ENCODE data around the gene ITGA3. TPM values are rescaled to one million over a fixed set of nuclear protein-coding genes. Genes with fewer than 3 reads are reported as not detected.

Gene ITGA3
- total RNA-seq, 5 donors from 2014 or later (not counting 1 experiment from before 2014, with no cell fraction given): 8.5 to 20.0 (median 14.8) TPM

DNA sequence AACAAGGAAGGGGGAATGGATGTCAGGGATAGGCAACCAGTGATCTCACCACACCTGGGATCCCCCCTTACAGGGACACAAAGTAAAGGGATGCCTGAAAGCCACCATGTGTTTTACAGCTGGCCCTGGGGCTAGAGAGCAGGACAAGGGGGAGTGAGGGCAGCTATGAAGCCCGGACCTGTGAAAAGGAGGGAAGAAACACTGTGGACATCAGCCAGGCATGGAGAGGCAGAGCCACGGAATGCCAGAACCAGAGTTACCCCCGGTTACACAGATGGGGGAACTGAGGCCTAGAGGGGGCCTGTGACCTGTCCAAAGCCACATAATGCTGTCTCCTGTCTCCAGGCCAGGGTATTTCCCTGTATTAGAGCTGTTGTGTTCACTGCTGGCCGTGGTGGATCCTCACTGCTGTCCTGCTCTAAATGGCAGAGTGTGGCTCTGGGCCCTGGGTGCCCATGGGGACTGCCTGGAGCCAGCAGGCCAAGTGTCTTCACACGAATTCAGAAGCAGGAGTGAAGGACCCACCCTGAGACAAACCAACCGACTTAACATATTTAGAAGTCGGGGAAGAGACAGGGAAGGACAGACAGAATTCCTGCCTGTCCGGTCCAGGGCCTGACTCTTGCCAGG is 29.7 kb upstream of the ITGA3 start:
- ChIA-PET CTCF (interaction anchor here in 1 of 2 donors (0.7 to 1.0 kb wide), 2 partner anchors 68 to 353 kb away, joined by 3 to 6 read pairs; no protein-coding TSS in a partner anchor), POLR2A (no interaction called here)
- no peaks in the 10 kb centered on the region for H3K36me3 ChIP-seq (ENCODE audit: control insufficient read depth in 2 of 2, extremely low read depth in 1 of 2, insufficient read depth in 1 of 2, low read length in 1 of 2)
- WGBS (ENCODE audit: insufficient coverage): 69% methylated on average over 8 of the region's 8 CpGs
- Mint-ChIP-seq H3K4me3 (no peak overlapping the region), H3K36me3 (no peaks in the 10 kb centered on the region), H3K27ac (no peak overlapping the region), H3K27me3 (peaks cover 31 to 32% of the 10 kb centered on the region in 2 donors), H3K9me3 (no peaks in the 10 kb centered on the region), H3K4me1 (peaks cover 11 to 17% (median 16%) of the 10 kb centered on the region in 3 donors)
- H3K4me3 ChIP-seq (ENCODE audit: control insufficient read depth in 1 of 2, extremely low read depth in 1 of 2, low read length in 1 of 2): no peak overlapping the region
- peaks cover 0 to 47% of the 10 kb centered on the region in 2 experiments for H3K27me3 ChIP-seq (replicated peaks in 1 of 2; ENCODE audit: control insufficient read depth in 2 of 2, extremely low read depth in 1 of 2, insufficient read depth in 2 of 2, low read length in 1 of 2)
- peaks cover 0 to 11% of the 10 kb centered on the region in 2 experiments for H3K4me1 ChIP-seq (ENCODE audit: control insufficient read depth in 1 of 2, extremely low read depth in 1 of 2, insufficient read depth in 2 of 2, low read length in 2 of 2)
- H3K27ac ChIP-seq (ENCODE audit: low read length): no peak overlapping the region
- DNase-seq (no peak), ATAC-seq (replicated peaks in 1 of 4) (no peak)
- no peaks in the 10 kb centered on the region for H3K9me3 ChIP-seq

DNA sequence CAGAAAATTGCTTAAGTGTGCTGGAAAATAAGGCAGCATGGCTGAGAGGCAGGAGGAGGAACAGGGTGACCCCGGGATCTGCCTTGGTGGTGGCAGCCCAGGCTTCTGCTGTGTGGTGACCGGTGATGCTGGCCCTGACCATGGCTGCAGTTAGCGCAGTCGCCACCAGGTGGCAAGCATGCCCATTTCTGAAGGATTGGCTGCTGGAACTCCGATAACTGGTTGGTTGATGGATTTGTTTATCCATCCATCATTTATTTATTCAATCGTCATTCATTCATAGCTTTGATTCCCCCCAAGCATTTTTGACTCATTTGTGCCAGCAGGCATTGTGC is 29.1 kb upstream of the ITGA3 start:
- Histone ChIP-seq H3K4me3 (ENCODE audit: control insufficient read depth in 1 of 2, extremely low read depth in 1 of 2, low read length in 1 of 2) (no peak overlapping the region), H3K27me3 (replicated peaks in 1 of 2; ENCODE audit: control insufficient read depth in 2 of 2, extremely low read depth in 1 of 2, insufficient read depth in 2 of 2, low read length in 1 of 2) (peaks cover 0 to 42% of the 10 kb centered on the region in 2 experiments), H3K9me3 (no peaks in the 10 kb centered on the region), H3K36me3 (ENCODE audit: control insufficient read depth in 2 of 2, extremely low read depth in 1 of 2, insufficient read depth in 1 of 2, low read length in 1 of 2) (no peaks in the 10 kb centered on the region), H3K27ac (ENCODE audit: low read length) (no peak overlapping the region), H3K4me1 (ENCODE audit: control insufficient read depth in 1 of 2, extremely low read depth in 1 of 2, insufficient read depth in 2 of 2, low read length in 2 of 2) (peaks cover 0 to 11% of the 10 kb centered on the region in 2 experiments)
- H3K27ac Mint-ChIP-seq: peak overlapping the region in 1 of 2 donors; percentile 16
- ChIA-PET POLR2A (no interaction called here), CTCF (interaction anchor here (0.7 to 1.0 kb wide), 2 partner anchors 67 kb away, joined by 4 to 6 read pairs; no protein-coding TSS in a partner anchor)
- H3K9me3 Mint-ChIP-seq: no peaks in the 10 kb centered on the region
- ATAC-seq (replicated peaks in 1 of 4): peak; percentile 73 to 81 (median 78)
- peak; percentile 23 to 86 (median 64) for DNase-seq
- no peak overlapping the region for H3K4me3 Mint-ChIP-seq
- H3K27me3 Mint-ChIP-seq: peaks cover 24 to 26% of the 10 kb centered on the region in 2 donors
- H3K36me3 Mint-ChIP-seq: no peaks in the 10 kb centered on the region
- H3K4me1 Mint-ChIP-seq: peaks cover 11 to 17% (median 16%) of the 10 kb centered on the region in 3 donors
- 20% methylated on average over 1 of the region's 6 CpGs for WGBS (ENCODE audit: insufficient coverage)

GRCh38 chr17:50027172-50027880 is 28.6 kb upstream of the ITGA3 start:
- Histone ChIP-seq H3K27me3 (replicated peaks in 1 of 2; ENCODE audit: control insufficient read depth in 2 of 2, extremely low read depth in 1 of 2, insufficient read depth in 2 of 2, low read length in 1 of 2) (peaks cover 0 to 41% of the 10 kb centered on the region in 2 experiments), H3K4me3 (ENCODE audit: control insufficient read depth in 1 of 2, extremely low read depth in 1 of 2, low read length in 1 of 2) (peak overlapping the region in 1 of 2 donors; percentile 23), H3K4me1 (ENCODE audit: control insufficient read depth in 1 of 2, extremely low read depth in 1 of 2, insufficient read depth in 2 of 2, low read length in 2 of 2) (peaks cover 0 to 11% of the 10 kb centered on the region in 2 experiments), H3K9me3 (no peaks in the 10 kb centered on the region), H3K27ac (ENCODE audit: low read length) (no peak overlapping the region), H3K36me3 (ENCODE audit: control insufficient read depth in 2 of 2, extremely low read depth in 1 of 2, insufficient read depth in 1 of 2, low read length in 1 of 2) (no peaks in the 10 kb centered on the region)
- 4% methylated on average over 20 of the region's 27 CpGs for WGBS (ENCODE audit: insufficient coverage)
- Mint-ChIP-seq H3K4me1 (peaks cover 11 to 17% (median 16%) of the 10 kb centered on the region in 3 donors), H3K9me3 (no peaks in the 10 kb centered on the region), H3K27me3 (peaks cover 20 to 24% of the 10 kb centered on the region in 2 donors), H3K27ac (no peak overlapping the region), H3K4me3 (peak overlapping the region in 2 of 3 donors; percentile 5 to 53), H3K36me3 (no peaks in the 10 kb centered on the region)
- ChIA-PET CTCF (interaction anchor here (0.7 to 1.7 kb wide), 3 partner anchors 60 to 67 kb away, joined by 4 to 7 read pairs (median 6); no protein-coding TSS in a partner anchor), POLR2A (no interaction called here)
- DNase-seq: peak in 2 of 35 experiments; percentile 9 to 13
- ATAC-seq (replicated peaks in 1 of 4): peak; percentile 34 to 57 (median 48)

DNA sequence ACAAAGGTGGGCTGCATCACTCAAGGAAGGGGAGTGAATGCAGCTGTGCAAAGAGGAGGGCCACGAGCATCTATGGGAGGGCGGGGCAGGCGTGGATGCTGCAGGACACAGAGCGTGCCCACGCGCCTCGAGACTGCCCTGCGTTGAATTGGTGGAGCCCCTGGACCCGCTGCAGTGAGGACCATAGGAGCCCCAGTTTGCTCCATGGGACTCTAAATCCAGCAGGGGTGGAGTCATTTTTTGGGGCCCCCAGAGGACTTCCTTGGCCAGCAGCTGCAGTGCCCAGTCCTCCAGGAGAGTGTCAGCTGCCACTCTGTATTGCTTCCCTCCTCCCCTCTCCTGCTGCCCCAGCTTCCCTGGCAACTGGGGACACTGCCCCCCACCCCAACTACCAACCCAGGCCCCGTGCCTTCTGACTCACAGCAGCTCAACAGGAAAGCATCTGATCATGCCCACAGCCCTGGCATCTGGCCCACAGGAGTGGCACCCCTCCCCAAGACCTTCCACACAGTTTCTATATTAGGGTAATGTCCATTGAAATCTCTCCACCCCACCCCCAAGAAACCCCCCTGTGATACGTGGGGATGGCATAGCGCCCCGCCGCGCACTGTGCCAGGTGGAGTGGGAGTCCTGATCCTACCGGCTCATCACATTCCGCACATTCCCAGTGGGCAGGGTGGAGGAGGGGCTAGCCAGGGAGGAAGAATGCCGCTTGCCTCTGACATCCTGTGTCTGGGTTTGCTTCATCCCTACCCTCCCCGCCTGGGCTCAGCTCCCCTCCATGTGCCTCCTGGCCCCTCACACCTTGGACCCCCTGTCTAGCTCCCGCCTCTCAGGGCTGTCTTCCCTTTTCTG is 27.8 kb upstream of the ITGA3 start:
- peaks cover 0 to 11% of the 10 kb centered on the region in 2 experiments for H3K4me1 ChIP-seq (ENCODE audit: control insufficient read depth in 1 of 2, extremely low read depth in 1 of 2, insufficient read depth in 2 of 2, low read length in 2 of 2)
- no peaks in the 10 kb centered on the region for H3K9me3 Mint-ChIP-seq
- H3K4me3 ChIP-seq (ENCODE audit: control insufficient read depth in 1 of 2, extremely low read depth in 1 of 2, low read length in 1 of 2): no peak overlapping the region
- H3K9me3 ChIP-seq: no peaks in the 10 kb centered on the region
- CTCF ChIA-PET: interaction anchor here in 1 of 2 donors (0.6 to 1.7 kb wide), 2 partner anchors 59 to 800 kb away, joined by 4 to 7 read pairs; no protein-coding TSS in a partner anchor
- peak overlapping the region in 1 of 3 donors; percentile 53 for H3K4me3 Mint-ChIP-seq
- POLR2A ChIA-PET: no interaction called here
- peaks cover 0 to 42% of the 10 kb centered on the region in 2 experiments for H3K27me3 ChIP-seq (replicated peaks in 1 of 2; ENCODE audit: control insufficient read depth in 2 of 2, extremely low read depth in 1 of 2, insufficient read depth in 2 of 2, low read length in 1 of 2)
- no peak overlapping the region for H3K27ac Mint-ChIP-seq
- H3K27ac ChIP-seq (ENCODE audit: low read length): no peak overlapping the region
- peaks cover 11 to 17% (median 16%) of the 10 kb centered on the region in 3 donors for H3K4me1 Mint-ChIP-seq
- ATAC-seq (replicated peaks in 1 of 4): no peak
- DNase-seq: peak in 1 of 35 experiments; percentile 3
- no peaks in the 10 kb centered on the region for H3K36me3 Mint-ChIP-seq
- 62% methylated on average over 10 of the region's 20 CpGs for WGBS (ENCODE audit: insufficient coverage)
- no peaks in the 10 kb centered on the region for H3K36me3 ChIP-seq (ENCODE audit: control insufficient read depth in 2 of 2, extremely low read depth in 1 of 2, insufficient read depth in 1 of 2, low read length in 1 of 2)
- H3K27me3 Mint-ChIP-seq: peaks cover 20 to 23% of the 10 kb centered on the region in 2 donors

DNA sequence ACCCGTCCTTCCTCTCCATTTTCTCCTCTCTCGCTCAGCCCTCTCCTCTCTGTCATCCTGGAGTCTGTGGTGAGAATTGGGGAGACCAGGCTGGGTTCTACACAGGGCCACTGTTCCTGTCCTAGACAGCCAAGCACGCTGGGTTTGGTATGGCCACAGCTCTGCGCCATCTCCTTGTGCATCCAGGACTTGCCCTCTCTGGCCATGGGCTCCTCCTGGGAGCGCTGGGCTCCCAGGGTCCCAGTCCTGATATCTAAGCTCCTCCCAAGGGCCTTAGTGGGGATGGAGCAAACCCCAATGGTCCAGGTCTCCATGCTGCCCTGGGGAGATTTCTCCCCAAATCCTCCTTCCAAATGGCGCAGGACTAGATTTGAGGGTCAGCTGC is 27.2 kb upstream of the ITGA3 start:
- 69% methylated on average over 3 of the region's 6 CpGs for WGBS (ENCODE audit: insufficient coverage)
- no peak overlapping the region for H3K27ac Mint-ChIP-seq

More for the DNA sequence above, 27.2 kb upstream of the ITGA3 start:
- Mint-ChIP-seq H3K27me3 (peaks cover 20 to 23% of the 10 kb centered on the region in 2 donors), H3K36me3 (no peaks in the 10 kb centered on the region), H3K4me3 (no peak overlapping the region), H3K4me1 (peaks cover 11 to 17% (median 16%) of the 10 kb centered on the region in 3 donors), H3K9me3 (no peaks in the 10 kb centered on the region)
- Histone ChIP-seq H3K9me3 (no peaks in the 10 kb centered on the region), H3K4me1 (ENCODE audit: control insufficient read depth in 1 of 2, extremely low read depth in 1 of 2, insufficient read depth in 2 of 2, low read length in 2 of 2) (peaks cover 0 to 11% of the 10 kb centered on the region in 2 experiments), H3K27me3 (replicated peaks in 1 of 2; ENCODE audit: control insufficient read depth in 2 of 2, extremely low read depth in 1 of 2, insufficient read depth in 2 of 2, low read length in 1 of 2) (peaks cover 2 to 42% of the 10 kb centered on the region in 2 experiments), H3K4me3 (ENCODE audit: control insufficient read depth in 1 of 2, extremely low read depth in 1 of 2, low read length in 1 of 2) (no peak overlapping the region), H3K27ac (ENCODE audit: low read length) (no peak overlapping the region), H3K36me3 (ENCODE audit: control insufficient read depth in 2 of 2, extremely low read depth in 1 of 2, insufficient read depth in 1 of 2, low read length in 1 of 2) (no peaks in the 10 kb centered on the region)
- no peak for ATAC-seq (replicated peaks in 1 of 4)
- POLR2A ChIA-PET: no interaction called here
- no peak for DNase-seq
- CTCF ChIA-PET: interaction anchor here in 1 of 2 donors (0.6 to 1.7 kb wide), 2 partner anchors 59 to 800 kb away, joined by 4 to 7 read pairs; no protein-coding TSS in a partner anchor

Measured in T-cell (primary cell).